LNCAP (cell line): ENCODE measurements around the gene BCAS3.

Source experiments
- TF ChIP-seq, protein P1 (sequence below): fragments of 450-650 bp; IDR thresholded peaks from 2 replicates; pipeline ENCODE4 v1.5.1; 2017; ENCODE audit warnings: mild to moderate bottlenecking

The BCAS3 gene

DNA sequence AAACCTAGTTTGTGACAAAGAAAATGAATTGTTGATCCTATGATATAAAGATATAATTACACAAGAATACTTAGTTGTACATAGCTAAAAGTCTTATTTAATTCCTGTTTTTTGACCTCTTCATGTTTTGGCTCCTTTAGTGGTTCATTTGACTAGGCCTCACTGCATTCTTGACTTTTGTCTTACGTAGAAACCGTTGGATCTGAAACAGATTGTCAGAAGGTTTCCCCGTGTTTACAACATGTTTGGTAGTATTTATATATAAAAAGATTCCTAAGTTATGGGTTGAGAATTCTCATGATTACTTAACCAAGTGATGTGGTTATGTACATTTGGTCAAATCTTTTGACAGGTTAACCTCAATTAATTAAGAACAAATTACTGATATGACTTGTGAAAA lies 162.8 kb downstream of the BCAS3 start:
- TF ChIP-seq, protein P1, sequence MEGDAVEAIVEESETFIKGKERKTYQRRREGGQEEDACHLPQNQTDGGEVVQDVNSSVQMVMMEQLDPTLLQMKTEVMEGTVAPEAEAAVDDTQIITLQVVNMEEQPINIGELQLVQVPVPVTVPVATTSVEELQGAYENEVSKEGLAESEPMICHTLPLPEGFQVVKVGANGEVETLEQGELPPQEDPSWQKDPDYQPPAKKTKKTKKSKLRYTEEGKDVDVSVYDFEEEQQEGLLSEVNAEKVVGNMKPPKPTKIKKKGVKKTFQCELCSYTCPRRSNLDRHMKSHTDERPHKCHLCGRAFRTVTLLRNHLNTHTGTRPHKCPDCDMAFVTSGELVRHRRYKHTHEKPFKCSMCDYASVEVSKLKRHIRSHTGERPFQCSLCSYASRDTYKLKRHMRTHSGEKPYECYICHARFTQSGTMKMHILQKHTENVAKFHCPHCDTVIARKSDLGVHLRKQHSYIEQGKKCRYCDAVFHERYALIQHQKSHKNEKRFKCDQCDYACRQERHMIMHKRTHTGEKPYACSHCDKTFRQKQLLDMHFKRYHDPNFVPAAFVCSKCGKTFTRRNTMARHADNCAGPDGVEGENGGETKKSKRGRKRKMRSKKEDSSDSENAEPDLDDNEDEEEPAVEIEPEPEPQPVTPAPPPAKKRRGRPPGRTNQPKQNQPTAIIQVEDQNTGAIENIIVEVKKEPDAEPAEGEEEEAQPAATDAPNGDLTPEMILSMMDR: no peak

DNA sequence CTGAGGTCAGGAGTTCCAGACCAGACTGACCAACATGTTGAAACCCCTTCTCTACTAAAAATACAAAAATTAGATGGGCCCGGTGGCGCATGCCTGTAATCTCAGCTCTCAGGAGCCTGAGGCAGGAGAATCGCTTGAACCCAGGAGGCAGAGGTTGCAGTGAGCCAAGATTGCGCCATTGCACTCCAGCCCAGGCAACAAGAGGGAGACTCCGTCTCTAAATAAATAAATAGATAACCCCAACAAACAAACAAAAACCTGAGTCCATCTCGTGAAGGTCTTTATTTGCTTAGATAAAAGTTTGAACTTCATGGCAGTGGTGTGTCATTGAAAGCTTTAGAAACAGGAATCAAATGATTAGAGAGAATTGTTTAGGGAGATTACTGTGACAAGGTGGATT lies 167.4 kb downstream of the BCAS3 start:
- TF ChIP-seq, protein P1: no peak

GRCh38 chr17:60846175-60846574 lies 168.5 kb downstream of the BCAS3 start:
- TF ChIP-seq, protein P1: no peak

- TF ChIP-seq, protein P1: no peak
Measured at GRCh38 chr17:60851181-60851580, 173.5 kb downstream of the BCAS3 start.

DNA sequence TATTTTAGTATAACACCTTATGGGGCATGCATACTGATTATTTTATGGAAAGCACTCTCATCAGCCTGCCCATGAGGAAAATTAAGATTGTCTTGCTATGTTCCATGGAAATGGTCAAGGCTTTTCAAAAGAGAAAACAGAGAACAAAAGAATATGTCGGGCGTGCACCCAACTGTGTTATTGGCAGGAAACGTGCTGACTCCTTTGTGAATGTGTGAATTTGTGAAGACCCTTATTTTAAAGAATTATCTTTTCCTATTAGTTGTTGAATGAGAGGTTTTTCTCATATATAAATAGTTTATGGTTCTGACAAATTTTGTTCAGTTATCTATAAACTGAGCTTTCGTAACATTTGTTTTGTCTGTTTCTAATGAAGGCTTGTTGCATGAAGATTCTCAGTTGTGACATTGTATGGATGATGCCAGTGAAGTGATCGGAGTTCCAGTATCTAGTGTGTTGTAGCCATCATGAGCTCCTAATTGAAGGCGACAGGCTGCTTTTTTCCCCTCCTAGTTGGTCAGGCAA lies 180.0 kb downstream of the BCAS3 start:
- TF ChIP-seq, protein P1: no peak

DNA sequence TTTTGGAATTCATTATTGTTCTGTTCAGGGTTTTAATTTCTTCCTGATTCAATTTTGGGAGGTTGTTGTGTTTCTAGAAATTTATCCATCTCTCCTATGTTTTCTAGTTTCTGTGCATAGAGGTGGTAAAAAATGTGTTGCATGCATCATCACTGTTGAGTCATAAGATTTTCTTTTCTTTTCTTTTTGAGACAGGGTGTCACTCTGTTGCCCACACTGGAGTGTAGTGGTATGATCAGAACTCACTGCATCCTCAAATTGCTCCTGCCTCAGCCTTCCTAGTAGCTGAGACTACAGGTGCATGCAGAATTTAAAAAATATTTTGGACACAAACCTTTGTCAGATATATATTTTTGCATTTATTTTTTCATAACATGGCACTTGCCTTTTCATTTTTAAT lies 184.8 kb downstream of the BCAS3 start:
- TF ChIP-seq, protein P1: no peak

GRCh38 chr17:60863892-60864707 lies 186.4 kb downstream of the BCAS3 start:
- TF ChIP-seq, protein P1: no peak
